Stimulated activated CD4-positive, alpha-beta T cell treated with anti-CD3 and anti-CD28 coated beads, Interleukin-15, amount 100 ng/mL, for 24 hours (primary cell): Measurements from ENCODE around the gene ELK4.

Experiments
- DNase-seq: peaks from one replicate; pipeline ENCODE4 v3.0.0-alpha.2; 2020

The ELK4 gene

DNA sequence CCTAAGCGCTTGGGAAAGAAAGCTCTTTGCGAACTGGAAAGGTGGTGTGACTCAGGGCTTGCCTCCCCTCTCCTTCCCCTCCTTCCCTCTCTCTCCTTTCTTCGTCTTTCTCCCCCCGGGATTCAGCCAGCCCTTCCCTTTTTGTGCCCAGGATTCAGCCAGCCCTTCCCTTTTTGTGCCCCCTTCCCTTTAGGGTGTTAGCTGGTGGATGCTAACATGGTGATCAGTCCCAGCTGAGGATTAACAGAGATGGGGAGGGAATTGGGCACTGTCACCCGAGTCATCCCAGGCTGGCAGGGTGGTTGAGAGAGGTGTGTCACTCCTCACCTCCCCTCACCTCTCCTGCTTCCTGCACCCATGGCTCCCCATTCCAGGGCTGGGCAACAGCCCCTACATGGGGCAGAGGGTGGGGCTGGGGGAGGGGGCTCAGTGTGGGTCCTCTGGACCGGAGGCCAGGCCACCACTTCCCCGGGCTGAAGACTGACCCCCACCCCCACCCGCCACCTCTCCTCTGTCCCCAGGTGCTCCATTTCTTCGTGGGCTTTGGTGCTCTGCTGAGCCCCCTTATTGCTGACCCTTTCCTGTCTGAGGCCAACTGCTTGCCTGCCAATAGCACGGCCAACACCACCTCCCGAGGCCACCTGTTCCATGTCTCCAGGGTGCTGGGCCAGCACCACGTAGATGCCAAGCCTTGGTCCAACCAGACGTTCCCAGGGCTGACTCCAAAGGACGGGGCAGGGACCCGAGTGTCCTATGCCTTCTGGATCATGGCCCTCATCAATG is 51.5 kb downstream of the ELK4 start:
- DNase-seq: no peak

DNA sequence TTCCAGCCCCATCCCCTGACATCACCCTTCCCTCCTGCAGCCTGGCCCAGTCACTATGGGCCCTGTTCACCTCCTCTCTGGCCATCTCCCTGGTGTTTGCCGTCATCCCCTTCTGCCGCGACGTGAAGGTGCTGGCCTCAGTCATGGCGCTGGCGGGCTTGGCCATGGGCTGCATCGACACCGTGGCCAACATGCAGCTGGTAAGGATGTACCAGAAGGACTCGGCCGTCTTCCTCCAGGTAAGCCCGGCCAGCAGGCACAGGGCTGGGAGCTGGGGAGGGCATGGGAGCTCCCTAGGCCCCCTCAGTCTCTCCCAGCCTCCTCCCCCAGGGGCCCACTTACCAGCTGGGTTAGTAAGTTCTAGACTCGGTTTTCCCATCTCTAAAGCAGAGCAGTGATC is 52.1 kb downstream of the ELK4 start:
- no peak for DNase-seq

DNA sequence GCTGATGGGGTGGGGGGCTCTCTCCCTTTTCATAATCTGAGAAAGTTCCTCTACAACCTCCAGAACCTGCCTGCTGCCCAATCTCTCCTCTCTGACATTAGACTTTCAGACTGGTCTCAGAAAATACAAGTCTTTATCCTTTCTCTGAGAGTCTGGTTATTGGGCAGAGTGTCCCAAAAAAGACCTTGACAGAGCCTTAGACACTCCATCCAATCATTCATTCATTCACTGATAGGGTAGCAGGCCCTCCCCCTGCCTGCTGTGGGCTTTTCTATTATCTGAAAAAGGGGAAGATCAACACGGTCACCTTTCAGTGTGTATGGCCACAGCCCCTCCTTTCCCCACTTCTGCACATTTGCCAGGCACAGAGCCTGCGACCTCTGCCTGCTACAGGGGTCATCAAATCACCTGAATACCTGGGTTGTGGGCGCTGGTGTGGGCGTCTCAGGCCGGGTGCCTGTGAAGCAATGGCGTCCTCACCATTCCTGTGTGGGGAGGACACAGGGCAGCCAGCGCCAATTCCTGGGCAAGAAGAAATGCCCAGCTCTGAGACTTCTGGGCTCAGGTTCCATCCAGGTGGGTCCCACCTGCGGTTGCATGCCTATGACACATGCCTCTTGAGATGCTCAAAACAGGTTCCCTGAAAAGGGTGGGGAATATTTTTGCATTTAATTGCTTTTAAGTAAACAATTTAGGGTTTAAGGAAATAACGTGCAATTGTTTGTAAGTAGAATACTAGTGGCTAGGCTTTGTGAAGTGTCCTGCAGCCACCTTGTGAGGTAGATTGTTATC is 52.8 kb downstream of the ELK4 start:
- DNase-seq: no peak

DNA sequence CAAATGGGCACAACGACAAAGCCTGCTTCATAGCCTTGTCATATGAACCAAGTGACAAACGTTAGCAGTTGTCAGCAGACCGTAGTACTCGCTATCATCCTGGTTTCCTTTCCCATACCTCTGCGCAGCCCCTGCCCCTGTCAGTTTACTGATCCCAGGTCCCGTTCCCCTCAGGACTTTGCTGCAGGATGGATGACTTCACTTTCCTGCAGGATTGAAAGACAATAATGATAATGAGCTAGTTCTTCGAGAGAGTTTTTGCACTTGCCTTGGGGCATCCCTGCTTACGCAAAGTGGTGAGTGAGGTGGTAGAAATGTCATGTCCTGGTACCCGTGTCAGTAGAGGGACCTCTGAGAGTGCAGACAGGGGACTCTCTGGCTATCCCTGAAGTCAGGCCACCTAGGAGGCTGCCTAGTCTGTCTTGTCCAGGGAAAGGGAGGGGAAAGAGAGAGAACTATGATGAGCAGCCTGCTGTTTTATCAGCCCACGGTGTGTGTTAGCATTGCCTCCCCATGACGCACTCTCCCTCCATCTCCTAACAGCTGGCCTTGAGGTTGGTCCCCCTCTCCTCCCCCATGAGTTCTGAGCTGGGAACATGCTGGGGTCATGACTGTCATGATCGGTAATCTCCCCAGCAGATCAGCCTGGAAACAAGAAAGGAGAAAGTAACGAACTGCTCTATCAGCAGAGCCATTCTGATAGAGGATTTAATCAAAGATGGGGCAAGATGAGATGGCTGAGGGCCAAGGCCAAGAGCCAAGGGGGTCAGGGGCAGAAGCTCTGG is 53.7 kb downstream of the ELK4 start:
- DNase-seq: no peak

DNA sequence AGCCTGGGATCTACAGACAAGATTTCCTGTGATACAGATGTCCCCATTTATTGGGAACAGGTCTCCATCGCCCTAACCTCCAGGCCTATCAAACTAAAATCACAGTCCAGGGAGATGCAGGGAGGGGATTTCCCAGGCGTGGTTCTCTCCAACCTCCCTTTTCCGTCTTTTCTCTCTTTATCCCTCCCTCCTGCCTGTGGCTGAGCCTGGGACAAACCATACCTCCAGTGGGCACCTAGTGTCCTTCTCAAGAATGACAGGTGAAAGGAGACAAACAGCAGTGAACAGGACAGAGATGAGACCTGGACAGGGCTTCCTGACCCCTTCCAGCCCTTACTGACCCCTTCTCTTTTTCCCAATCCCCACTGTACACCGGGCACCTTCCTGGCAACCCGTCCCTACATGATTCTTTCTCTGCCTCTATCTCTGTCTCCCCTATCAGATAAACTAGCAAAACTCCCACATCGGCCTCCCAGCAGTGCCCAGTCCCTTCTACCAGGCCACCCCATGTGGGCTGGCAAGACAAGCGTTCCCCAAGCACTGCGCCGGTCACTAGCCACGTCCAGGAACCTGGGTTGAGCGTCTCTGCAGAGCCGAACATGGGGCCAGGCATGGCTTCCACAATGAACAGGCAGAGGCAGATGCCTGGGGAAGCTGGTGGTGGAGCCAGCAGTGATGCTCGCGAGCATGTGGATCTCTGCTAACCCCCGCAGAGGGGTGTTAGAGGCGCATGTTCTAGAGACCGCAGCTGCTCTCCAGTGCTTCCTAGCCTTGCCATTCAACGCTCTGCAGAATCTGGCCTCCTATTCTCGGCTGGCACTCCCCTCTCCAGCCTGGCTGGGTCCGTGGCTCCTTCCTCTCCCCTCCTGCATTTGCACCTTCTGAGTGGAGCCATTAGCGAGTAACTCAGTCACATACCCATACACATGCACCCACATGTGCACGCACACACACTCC is 54.7 kb downstream of the ELK4 start:
- no peak for DNase-seq

DNA sequence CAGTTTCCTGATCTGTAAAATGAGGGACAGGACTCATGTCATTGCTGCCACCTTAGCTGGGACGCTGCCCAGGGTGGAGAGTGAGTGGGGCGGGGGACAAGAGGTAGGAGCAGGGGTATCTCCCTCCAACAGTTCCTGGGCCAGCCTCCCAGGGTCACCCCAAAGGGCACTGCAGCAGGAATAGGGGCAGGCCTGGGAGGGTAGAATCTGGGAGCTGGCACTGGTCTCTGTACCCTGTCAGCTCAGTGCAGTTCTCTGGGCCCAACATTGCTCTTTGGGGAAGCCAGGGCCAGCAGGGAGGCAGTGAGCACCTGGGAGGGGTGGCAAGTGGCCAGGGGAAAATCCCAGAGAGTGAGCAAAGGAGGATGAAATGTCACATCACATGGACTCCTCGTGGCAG is 55.8 kb downstream of the ELK4 start:
- no peak for DNase-seq

DNA sequence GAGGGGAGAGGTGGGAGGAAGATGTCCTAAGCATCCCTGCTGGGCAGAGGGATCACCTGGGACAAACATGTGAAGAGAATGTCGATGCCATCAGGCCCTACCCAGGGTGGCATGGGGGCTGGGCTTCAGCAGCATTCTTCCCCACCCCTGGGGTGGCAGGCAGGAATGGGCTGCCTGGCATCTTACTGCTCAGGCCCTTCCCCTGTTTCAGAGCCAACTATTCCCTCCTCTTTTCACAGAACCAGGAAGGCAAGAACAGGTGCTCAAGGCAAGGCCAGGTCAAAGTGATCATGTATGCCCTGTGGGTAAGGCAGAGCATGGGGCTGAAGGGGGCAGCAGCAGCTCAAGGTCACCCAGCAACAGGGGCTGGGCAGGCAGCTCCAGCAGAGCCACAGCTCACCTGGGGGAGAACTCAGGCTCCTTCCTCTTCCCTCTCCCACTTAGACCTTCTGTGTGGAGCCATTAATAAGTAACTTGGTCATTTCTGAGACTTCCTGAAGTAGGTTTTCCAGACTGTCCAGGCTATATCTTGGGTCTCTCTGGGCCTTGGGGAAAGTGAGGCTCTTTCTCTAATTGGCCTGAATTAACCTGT is 56.4 kb downstream of the ELK4 start:
- DNase-seq: no peak

DNA sequence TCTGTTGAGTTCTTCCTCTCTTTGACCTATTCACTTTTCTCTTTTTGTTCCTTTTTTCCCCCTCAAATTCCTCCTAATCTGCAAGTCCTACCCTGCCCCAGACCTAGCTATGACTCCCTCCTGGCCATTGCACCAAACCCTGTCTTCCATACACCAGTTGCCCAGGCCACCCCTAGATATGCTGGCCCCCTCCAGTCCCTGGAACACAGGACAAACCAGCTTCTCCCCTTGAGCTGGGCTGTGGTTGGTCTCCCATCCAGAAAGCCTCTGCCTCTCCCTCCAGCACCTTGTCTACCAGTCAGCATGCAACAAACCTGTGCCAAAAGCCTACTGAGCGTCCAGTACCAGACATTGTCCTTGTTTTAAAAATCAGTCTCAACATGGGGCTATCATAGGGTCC is 59.4 kb downstream of the ELK4 start:
- no peak for DNase-seq

DNA sequence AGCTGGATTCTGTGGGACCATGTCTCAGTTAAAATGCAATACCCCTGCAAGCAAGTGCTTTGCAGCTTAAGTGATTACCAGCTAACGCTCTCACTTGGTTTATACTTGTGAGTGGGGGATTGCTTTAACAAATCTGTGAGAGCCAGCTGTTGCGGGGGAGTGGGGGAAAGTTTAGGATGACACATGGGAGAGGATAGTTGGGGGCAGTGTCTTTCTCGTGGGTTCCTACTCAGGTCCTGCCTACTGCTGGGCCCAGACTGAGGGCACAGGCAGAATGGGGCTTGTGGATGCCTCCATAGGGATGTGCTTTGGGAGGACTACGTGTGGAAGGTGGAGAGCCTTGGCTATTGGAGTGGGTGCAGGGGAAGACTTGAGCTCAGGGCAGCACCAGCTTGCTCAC is 60.1 kb downstream of the ELK4 start:
- DNase-seq: no peak

DNA sequence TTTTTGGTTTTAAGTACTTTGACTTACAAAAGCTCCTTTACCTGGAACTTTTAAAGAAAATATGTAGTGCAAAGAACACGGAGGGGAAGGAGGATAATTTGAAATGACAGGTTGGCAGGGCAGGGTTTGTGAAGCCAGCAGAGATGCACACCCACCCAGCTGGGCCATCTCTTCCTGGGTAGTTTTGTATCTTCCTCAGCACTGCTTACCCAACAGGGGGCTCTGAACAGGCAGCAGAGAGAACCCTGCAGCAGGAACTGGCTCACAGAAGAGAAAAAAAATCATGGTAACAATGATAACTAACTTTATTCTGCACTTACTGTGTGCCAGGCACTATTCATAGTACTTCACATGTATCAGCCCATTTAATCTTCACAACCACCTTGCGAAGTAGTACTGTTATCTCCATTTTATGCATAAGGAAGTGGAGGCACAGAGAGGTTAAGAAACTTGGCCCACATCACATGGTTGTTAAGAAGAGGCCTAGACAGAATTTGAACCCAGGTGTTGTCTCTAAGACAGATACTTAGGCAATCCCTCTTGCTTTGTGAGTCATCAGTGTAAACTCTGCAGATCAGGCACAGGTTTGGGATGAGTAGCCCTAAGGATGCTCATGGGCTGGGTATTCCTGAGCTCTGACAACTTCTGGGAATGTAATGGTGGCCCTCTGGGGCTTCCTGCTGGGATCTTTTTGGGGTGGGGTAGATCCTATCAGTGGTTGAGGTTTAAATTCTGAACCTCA is 60.8 kb downstream of the ELK4 start:
- DNase-seq: no peak

DNA sequence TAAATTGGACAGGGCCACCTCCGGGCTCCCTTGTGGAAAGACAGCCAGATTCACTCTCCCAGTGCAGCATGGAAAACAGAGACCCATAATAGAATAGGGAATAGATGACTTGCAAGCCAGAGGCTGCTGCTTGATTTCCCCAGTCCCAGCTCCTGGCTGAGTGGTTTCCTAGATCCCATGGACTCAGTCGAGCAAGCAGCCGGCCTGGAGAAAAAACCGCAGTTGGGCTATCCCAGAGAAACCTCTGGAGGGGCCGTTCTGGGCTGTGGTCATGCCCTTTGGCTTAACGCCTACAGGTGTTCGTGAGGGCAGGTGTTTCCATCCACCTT is 61.7 kb downstream of the ELK4 start:
- no peak for DNase-seq

DNA sequence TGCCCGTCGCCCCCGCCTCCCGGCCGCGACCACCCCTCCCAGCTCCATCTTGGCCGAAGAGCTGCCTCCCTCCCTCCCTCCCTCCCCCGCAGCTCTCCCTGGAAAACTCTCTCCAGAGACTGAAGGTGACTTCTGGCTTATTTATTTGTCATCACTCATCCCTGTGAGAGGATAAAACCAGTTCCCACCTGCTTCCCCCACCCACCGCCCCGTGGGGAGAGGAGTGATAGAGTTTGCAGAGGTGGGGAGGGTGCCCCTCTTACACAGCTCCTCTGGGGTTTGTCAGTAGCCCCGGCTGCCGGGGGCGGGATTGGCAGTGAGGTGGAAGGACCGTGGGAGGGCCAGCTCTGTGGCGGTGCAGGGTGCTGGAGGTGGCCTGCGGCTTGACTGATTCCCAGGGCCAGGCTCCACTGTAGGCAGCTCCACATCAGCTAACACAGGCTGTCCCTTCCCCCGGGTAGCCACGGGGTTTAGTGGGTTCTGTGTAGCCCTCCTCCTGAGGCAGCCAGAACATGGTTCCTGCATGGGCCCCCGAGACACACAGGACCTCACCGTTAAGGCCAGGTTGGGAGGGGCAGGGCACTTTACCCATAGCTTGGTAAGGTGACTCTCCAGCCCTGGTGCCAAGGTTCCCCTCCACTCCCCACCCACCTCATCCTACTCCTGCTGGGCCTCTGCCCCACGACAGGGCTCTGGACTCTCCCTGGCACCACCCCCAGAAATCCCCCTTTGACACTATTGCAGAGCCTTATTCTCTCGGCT is 62.2 kb downstream of the ELK4 start:
- no peak for DNase-seq

DNA sequence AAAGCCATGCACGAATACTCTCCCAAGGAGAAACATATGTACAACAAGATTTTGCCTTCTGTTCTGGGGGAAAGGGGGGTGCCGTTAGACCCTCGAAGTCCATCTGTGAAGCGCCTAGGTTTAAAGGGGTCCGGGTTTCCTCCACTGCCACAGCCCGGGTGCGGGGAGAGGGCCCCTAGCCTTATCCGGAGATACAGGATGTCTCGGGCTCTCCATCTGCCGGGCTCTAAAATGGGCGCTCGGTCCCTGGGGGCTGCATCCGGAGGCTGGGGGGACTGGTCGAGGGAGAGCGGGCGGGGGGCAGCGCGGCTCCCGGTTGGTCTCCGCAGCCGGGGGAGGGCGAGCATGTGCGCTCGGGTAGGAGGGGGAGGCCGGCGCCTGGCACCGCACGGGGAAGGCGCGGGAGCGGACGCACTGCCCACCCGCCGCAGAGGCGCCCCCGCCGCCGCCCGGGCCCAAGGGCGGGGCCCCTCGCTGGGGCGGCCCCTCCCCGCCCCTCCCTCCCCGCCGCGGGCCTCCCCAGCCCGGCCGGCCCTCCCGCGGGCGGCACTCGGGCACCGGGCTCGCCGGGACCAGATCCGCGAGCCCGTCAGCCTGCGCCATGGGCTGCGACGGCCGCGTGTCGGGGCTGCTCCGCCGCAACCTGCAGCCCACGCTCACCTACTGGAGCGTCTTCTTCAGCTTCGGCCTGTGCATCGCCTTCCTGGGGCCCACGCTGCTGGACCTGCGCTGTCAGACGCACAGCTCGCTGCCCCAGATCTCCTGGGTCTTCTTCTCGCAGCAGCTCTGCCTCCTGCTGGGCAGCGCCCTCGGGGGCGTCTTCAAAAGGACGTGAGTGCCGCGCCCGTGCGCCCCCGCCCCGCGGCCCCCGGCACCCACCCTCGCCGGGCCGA is 63.1 kb downstream of the ELK4 start:
- DNase-seq: peak; percentile 27

DNA sequence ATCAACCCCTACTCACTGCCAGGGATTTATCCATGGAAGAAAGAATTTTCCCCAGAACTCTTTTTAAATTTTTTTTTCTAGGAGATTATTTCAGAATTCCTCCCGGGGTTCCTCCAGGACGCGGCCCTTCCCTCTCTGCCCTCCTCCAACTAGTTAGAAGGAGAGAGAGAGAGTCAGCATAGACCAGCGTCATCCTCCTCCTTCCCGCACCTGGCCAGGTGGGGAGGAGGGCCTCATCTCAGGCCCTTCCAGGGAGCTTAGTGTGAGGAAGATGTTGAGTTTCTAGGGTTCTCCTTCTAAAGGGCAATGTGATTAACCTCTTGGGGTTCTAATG is 63.7 kb downstream of the ELK4 start:
- no peak for DNase-seq

DNA sequence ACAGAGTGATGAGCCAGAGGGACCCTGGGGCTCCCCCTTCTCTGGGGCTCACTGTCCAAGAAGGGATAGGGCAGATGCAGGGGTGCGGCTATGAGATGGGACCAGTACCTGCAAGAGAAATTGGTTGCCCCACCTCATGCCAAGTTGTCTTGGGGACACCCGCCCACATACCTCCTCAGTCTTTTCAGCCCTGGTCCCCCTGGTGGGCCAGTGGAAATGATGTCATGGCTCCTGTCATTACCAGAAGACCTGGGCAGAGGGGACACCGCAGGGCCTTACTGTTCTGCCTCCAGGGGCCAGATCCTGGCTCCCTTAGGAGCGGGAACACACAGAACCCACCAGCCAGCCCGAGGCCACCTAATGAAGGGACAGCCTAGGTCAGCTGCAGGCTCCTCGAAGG is 64.1 kb downstream of the ELK4 start:
- no peak for DNase-seq

DNA sequence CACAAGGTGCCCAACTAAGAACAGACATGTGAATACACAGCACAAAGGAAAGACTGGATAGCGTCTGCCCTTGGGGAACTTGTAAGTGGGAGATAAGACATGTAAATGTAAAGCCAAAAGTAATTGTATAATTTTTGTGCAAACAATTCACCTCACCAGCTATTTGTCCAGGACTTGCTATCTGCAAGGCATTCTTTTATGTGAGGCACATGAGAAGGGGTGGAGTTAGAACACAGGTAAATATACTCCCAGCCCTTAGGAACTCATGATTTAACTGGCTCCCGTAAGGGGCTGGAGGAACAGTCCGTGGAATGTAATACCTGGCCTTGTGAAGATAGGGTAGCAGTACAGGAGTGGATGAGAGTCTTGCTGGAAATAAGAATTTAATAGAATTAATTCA is 66.0 kb downstream of the ELK4 start:
- no peak for DNase-seq

DNA sequence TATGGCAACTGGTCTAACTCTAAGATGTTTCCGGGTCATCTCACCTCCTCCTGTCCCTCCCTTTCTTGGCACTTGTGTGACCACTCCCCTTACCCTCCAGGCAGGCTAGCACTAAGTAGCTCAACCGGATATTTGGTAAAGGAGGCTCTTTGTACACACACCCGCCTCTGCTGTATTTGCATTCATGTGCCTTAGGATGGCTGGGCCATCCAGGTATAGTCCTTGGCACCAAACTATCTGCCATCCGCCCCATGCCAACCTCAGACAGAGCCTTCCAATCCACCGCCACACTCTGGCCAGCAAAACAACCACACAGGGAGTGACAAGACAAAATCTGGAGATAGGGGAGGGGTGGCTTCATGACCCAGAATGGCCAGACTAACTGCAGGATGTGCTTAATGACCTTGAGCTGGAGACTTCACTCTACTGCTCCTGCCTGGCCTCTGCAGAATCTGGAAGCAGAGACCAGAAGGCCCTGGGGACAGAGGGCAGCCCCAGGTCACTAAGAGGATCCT is 67.8 kb downstream of the ELK4 start:
- no peak for DNase-seq

DNA sequence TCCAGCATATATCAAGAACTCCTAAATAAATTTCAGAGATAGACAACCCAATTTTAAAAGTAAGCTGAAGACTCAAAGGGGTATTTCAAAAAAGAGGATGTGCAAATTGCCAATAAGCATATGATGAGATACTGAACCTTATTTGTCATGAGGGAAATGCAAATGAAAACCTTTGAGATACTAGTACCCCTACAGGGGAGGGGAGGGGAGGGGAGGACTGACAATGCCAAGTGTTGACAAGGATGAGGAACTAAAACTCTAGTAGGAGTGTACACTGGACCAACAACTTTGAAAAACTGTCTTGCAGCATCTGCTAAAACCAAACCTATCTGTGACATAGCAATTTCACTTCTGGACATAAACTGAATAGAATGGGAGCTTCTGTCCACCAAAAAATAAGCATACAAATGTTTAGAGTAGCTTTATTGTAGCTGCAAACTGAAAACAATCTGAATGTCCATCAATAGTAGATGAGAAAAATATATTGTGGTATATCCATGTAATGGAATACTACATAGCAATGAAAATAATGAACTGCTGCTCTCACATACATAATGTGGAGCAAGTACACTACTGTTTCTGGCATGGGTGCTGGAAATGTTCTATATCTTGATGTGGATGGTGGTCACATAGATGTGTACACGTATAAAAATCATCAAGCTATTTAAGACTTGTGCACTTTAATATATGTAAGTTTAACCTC is 70.2 kb downstream of the ELK4 start:
- no peak for DNase-seq
